HepG2 (cell line): ENCODE measurements around the gene TEDC1. TPM values are rescaled to one million over a fixed set of nuclear protein-coding genes. Genes with fewer than 3 reads are reported as not detected.

Experiments used
- CBX1 ChIP-seq: IDR thresholded peaks from one replicate; pipeline ENCODE4 v1.6.1; 2016; ENCODE audit warnings: antibody characterized with exemption, low read depth
- CBX2 ChIP-seq, 2 experiments: fragments of 200-600 bp in 1 of 2; sonication (generic); formaldehyde crosslinking in 1 of 2; IDR thresholded peaks; 2 replicates each; pipeline versions ENCODE4 v1.7.0 to v1.8.1; 2018 to 2022; ENCODE audit warnings: low read depth in 2 of 2, low read length in 1 of 2, mild to moderate bottlenecking in 1 of 2, missing genetic modification reagents in 1 of 2
- ETS1 ChIP-seq: sonication (generic); formaldehyde crosslinking; IDR thresholded peaks from 2 replicates; pipeline ENCODE4 v1.4.0; 2020; ENCODE audit warnings: missing genetic modification reagents
- FIP1L1 ChIP-seq: fragments of 200-400 bp; formaldehyde crosslinking; IDR thresholded peaks from 2 replicates; pipeline ENCODE4 v1.6.1; 2018; ENCODE audit warnings: low read depth, mild to moderate bottlenecking, low read length, moderate library complexity, borderline replicate concordance; ENCODE audit not compliant: insufficient read depth
- HMG20A ChIP-seq: IDR thresholded peaks from 2 replicates; pipeline ENCODE4 v1.6.1; 2016; ENCODE audit warnings: borderline replicate concordance
- HNRNPUL1 ChIP-seq: fragments of 200-400 bp; formaldehyde crosslinking; IDR thresholded peaks from 2 replicates; pipeline ENCODE4 v1.6.1; 2017; ENCODE audit warnings: low read depth, mild to moderate bottlenecking, low read length, moderate library complexity
- IKZF1 ChIP-seq: fragments of 450-650 bp; IDR thresholded peaks from 2 replicates; pipeline ENCODE4 v1.7.1; 2016
- MYNN ChIP-seq: sonication (generic); formaldehyde crosslinking; IDR thresholded peaks from 2 replicates; pipeline ENCODE4 v1.4.0; 2020; ENCODE audit warnings: mild to moderate bottlenecking, low read depth, missing genetic modification reagents
- POLR2AphosphoS2 ChIP-seq: IDR thresholded peaks from 2 replicates; pipeline ENCODE4 v1.6.1; 2011; ENCODE audit warnings: low read depth, low read length, improper control_type of control experiment
- SETDB1 ChIP-seq: sonication (generic); formaldehyde crosslinking; IDR thresholded peaks from 2 replicates; pipeline ENCODE4 v1.5.1; 2020; ENCODE audit warnings: missing genetic modification reagents, mild to moderate bottlenecking, borderline replicate concordance
- TCF7 ChIP-seq: sonication (generic); IDR thresholded peaks from 2 replicates; pipeline ENCODE4 v1.6.1; 2016; ENCODE audit warnings: antibody characterized with exemption, low read depth
- ZFP1 ChIP-seq: IDR thresholded peaks from 2 replicates; pipeline ENCODE4 v1.6.1; 2016
- ZMYM2 ChIP-seq: sonication (generic); formaldehyde crosslinking; IDR thresholded peaks from 2 replicates; pipeline ENCODE4 v1.8.0; 2022; ENCODE audit warnings: mild to moderate bottlenecking, missing genetic modification reagents
- ZNF136 ChIP-seq: sonication (generic); formaldehyde crosslinking; IDR thresholded peaks from 2 replicates; pipeline ENCODE4 v1.8.1; 2022; ENCODE audit warnings: low read depth, mild to moderate bottlenecking, moderate library complexity, missing genetic modification reagents
- ZNF17 ChIP-seq: sonication (generic); formaldehyde crosslinking; IDR thresholded peaks from 2 replicates; pipeline ENCODE4 v1.5.0; 2020; ENCODE audit warnings: mild to moderate bottlenecking, missing genetic modification reagents
- ZNF318 ChIP-seq: sonication (generic); formaldehyde crosslinking; IDR thresholded peaks from 2 replicates; pipeline ENCODE4 v1.4.0; 2020; ENCODE audit warnings: mild to moderate bottlenecking, missing genetic modification reagents
- ZNF605 ChIP-seq: sonication (generic); formaldehyde crosslinking; IDR thresholded peaks from 2 replicates; pipeline ENCODE4 v1.8.0; 2022; ENCODE audit warnings: mild to moderate bottlenecking, missing genetic modification reagents
- ZNF773 ChIP-seq: sonication (generic); formaldehyde crosslinking; IDR thresholded peaks from 2 replicates; pipeline ENCODE4 v1.4.0; 2020; ENCODE audit warnings: missing genetic modification reagents, borderline replicate concordance
- polyA plus RNA-seq, 8 experiments: library from polyadenylated mRNA; depleted of rRNA in 3 of 8; stranded (reverse) in 7 of 8; unstranded in 1 of 8; fragments of >200 nt; fragmentation: Illumina TruSeq in 4 of 8; extraction: Trizol in 4 of 8; gene quantifications; 2 replicates each; pipeline versions ENCODE4 v1.2.1 to v1.2.3, GENCODE V29; 2011 to 2016; ENCODE audit warnings: low read depth in 4 of 8, missing spikeins in 1 of 8, mixed read lengths in 1 of 8; ENCODE audit not compliant: insufficient read depth in 1 of 8
- total RNA-seq, 5 experiments: library from RNA; depleted of rRNA; stranded (reverse); fragments of >200 nt; fragmentation: Illumina TruSeq; extraction: Trizol; gene quantifications; 2 replicates each; pipeline ENCODE4 v1.2.3, GENCODE V29; 2016; ENCODE audit warnings: low read depth in 1 of 5

Gene TEDC1
- total and polyA plus RNA-seq, 2 of the 13 experiments (the other 11 are each of a cell fraction or from before 2014, with no cell fraction given) = 5.7 to 27.4 TPM

GRCh38 chr14:105490572-105491365 lies at the start of gene TEDC1 (continued):
- TF ChIP-seq ZNF136 (CRISPR knock-in tag) (peak; percentile 36; the same call in 1 of the 2 replicates), ZNF318 (CRISPR knock-in tag) (peak; percentile 96; the same call in 1 of the 2 replicates), HNRNPUL1 (peak; percentile 0; the same call in 1 of the 2 replicates), HMG20A (CRISPR knock-in tag) (no peak), ZFP1 (CRISPR knock-in tag) (peak; percentile 77), SETDB1 (no peak), ZNF773 (CRISPR knock-in tag) (0 out of 2 replicates have a peak, but pooled peaks have one; percentile 14), MYNN (no peak; the same call in 1 of the 2 replicates), ZMYM2 (no peak), CBX1 (peak; percentile 66), ZNF605 (0 out of 2 replicates have a peak, but pooled peaks have one; percentile 44), ZNF17 (CRISPR knock-in tag) (no peak), CBX2 (IDR thresholded peaks at IDR 0.05; ENCODE audit: low read depth, low read length) (no peak; the same call in 1 of the 2 replicates), CBX2 (CRISPR knock-in tag; IDR thresholded peaks at IDR 0.05; ENCODE audit: low read depth) (no peak; the same call in 1 of the 2 replicates), FIP1L1 (no peak; the same call in 1 of the 2 replicates), TCF7 (no peak), ETS1 (CRISPR knock-in tag) (no peak), POLR2AphosphoS2 (no peak), IKZF1 (no peak)
